HL-60 (cell line): ENCODE data around the gene PC.

Experiments
- CTCF ChIP-seq: IDR thresholded peaks from one replicate; pipeline ENCODE4 v1.5.1; 2011; ENCODE audit warnings: low read length, control low read depth, inconsistent platforms; ENCODE audit not compliant: insufficient read depth
- GABPA ChIP-seq: IDR thresholded peaks from 2 replicates; pipeline ENCODE4 v1.6.1; 2012; ENCODE audit warnings: low read depth
- POLR2AphosphoS5 ChIP-seq: IDR thresholded peaks from 2 replicates; pipeline ENCODE4 v1.6.1; 2012; ENCODE audit warnings: low read depth
- REST ChIP-seq: IDR thresholded peaks from 2 replicates; pipeline ENCODE4 v1.6.1; 2012; ENCODE audit warnings: low read depth; ENCODE audit not compliant: insufficient replicate concordance
- SPI1 ChIP-seq: IDR thresholded peaks from 2 replicates; pipeline ENCODE4 v1.6.1; 2012; ENCODE audit warnings: low read depth, mild to moderate bottlenecking, borderline replicate concordance

GRCh38 chr11:66950112-66950535 is 8.1 kb downstream of the PC start:
- TF ChIP-seq CTCF: no peak
- TF ChIP-seq POLR2AphosphoS5: no peak
- TF ChIP-seq SPI1: no peak
- TF ChIP-seq GABPA: no peak
- no peak for TF ChIP-seq REST
